H1 (cell line): ENCODE results near the gene CIZ1.

ENCODE experiments used
- CEBPB ChIP-seq: IDR thresholded peaks from 2 replicates; pipeline ENCODE4 v1.6.1; 2012; ENCODE audit warnings: low read depth, low read length
- CHD2 ChIP-seq: IDR thresholded peaks from 2 replicates; pipeline ENCODE4 v1.6.1; 2012; ENCODE audit warnings: low read length, improper control_type of control experiment
- EP300 ChIP-seq, 2 experiments: IDR thresholded peaks; 1 replicate in 1 of 2; 2 replicates in 1 of 2; pipeline ENCODE4 v1.6.1; 2011 to 2012; ENCODE audit warnings: low read depth in 2 of 2, low read length in 2 of 2, mild to moderate bottlenecking in 2 of 2, borderline replicate concordance in 1 of 2, inconsistent platforms in 1 of 2, moderate library complexity in 1 of 2
- JUND ChIP-seq: IDR thresholded peaks from 2 replicates; pipeline ENCODE4 v1.6.1; 2011; ENCODE audit warnings: mild to moderate bottlenecking, improper control_type of control experiment, low read length
- POLR2A ChIP-seq, 2 experiments: IDR thresholded peaks; 1 replicate in 1 of 2; 2 replicates in 1 of 2; pipeline ENCODE4 v1.6.1; 2011; ENCODE audit warnings: low read depth in 2 of 2, low read length in 2 of 2, mild to moderate bottlenecking in 2 of 2; ENCODE audit errors: control extremely low read depth in 1 of 2
- POLR2AphosphoS5 ChIP-seq: IDR thresholded peaks from 2 replicates; pipeline ENCODE4 v1.6.1; 2011; ENCODE audit warnings: low read depth, low read length
- POU5F1 ChIP-seq: IDR thresholded peaks from 2 replicates; pipeline ENCODE4 v1.6.1; 2011; ENCODE audit warnings: low read depth, mild to moderate bottlenecking, low read length, moderate library complexity
- RXRA ChIP-seq: IDR thresholded peaks from 2 replicates; pipeline ENCODE4 v1.6.1; 2011; ENCODE audit warnings: low read depth, mild to moderate bottlenecking, low read length, moderate library complexity; ENCODE audit not compliant: insufficient read depth
- SIX5 ChIP-seq: IDR thresholded peaks from 2 replicates; pipeline ENCODE4 v1.6.1; 2011; ENCODE audit warnings: mild to moderate bottlenecking, low read depth, low read length
- TAF1 ChIP-seq: IDR thresholded peaks from 2 replicates; pipeline ENCODE4 v1.6.1; 2011; ENCODE audit warnings: mild to moderate bottlenecking, low read depth, low read length
- YY1 ChIP-seq: IDR thresholded peaks from 2 replicates; pipeline ENCODE4 v1.6.1; 2011; ENCODE audit warnings: low read depth, mild to moderate bottlenecking, low read length
- ZNF274 ChIP-seq: IDR thresholded peaks from 2 replicates; pipeline ENCODE4 v1.7.0; 2012; ENCODE audit warnings: low read length, borderline replicate concordance; ENCODE audit errors: extremely low read depth
- TF ChIP-seq, protein P1 (sequence below), 3 experiments: IDR thresholded peaks; 1 replicate in 2 of 3; 2 replicates in 1 of 3; pipeline versions ENCODE4 v1.5.1 to v1.6.1; 2011; ENCODE audit warnings: low read length in 3 of 3, mild to moderate bottlenecking in 3 of 3, inconsistent platforms in 2 of 3, low read depth in 1 of 3, moderate library complexity in 1 of 3; ENCODE audit not compliant: insufficient read depth in 1 of 3; ENCODE audit errors: control extremely low read depth in 1 of 3

- TF ChIP-seq, protein P1, sequence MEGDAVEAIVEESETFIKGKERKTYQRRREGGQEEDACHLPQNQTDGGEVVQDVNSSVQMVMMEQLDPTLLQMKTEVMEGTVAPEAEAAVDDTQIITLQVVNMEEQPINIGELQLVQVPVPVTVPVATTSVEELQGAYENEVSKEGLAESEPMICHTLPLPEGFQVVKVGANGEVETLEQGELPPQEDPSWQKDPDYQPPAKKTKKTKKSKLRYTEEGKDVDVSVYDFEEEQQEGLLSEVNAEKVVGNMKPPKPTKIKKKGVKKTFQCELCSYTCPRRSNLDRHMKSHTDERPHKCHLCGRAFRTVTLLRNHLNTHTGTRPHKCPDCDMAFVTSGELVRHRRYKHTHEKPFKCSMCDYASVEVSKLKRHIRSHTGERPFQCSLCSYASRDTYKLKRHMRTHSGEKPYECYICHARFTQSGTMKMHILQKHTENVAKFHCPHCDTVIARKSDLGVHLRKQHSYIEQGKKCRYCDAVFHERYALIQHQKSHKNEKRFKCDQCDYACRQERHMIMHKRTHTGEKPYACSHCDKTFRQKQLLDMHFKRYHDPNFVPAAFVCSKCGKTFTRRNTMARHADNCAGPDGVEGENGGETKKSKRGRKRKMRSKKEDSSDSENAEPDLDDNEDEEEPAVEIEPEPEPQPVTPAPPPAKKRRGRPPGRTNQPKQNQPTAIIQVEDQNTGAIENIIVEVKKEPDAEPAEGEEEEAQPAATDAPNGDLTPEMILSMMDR (IDR thresholded peaks at IDR 0.05; ENCODE audit: control extremely low read depth in 1 of 3, insufficient read depth in 1 of 3, low read depth in 1 of 3, low read length in 3 of 3): no peak
- TF ChIP-seq YY1 (no peak), POLR2A (IDR thresholded peaks at IDR 0.05; ENCODE audit: control extremely low read depth in 1 of 2, low read depth in 2 of 2, low read length in 2 of 2) (no peak), JUND (no peak), RXRA (no peak), POLR2AphosphoS5 (no peak), SIX5 (no peak), EP300 (IDR thresholded peaks at IDR 0.05; ENCODE audit: borderline replicate concordance in 1 of 2, low read depth in 2 of 2, low read length in 2 of 2) (no peak), CEBPB (no peak), CHD2 (no peak), ZNF274 (no peak), POU5F1 (no peak), TAF1 (no peak)
Observed at GRCh38 chr9:128125580-128126354, 65.6 kb downstream of the CIZ1 start.
